Measurements from ENCODE around the gene SEPTIN8.
"Not testable (repeated sequence)": the region's sequence is repeated elsewhere in the genome, so short reads cannot be mapped to it uniquely, and the experiment has no call there.

Gene SEPTIN8

GRCh38 chr5:132812123-132812765 lies 35.2 kb upstream of the SEPTIN8 start:
- DNase-seq, result no peak

GRCh38 chr5:132810605-132811004 lies 33.6 kb upstream of the SEPTIN8 start:
- no peak for DNase-seq

GRCh38 chr5:132808866-132809265 lies 31.8 kb upstream of the SEPTIN8 start:
- DNase-seq, result no peak

- DNase-seq, result no peak
These were observed 31.4 kb upstream of the SEPTIN8 start for GRCh38 chr5:132808448-132808847.

- no peak for DNase-seq
These were observed 30.3 kb upstream of the SEPTIN8 start for GRCh38 chr5:132807163-132807838.

GRCh38 chr5:132806804-132807162 lies 29.7 kb upstream of the SEPTIN8 start:
- DNase-seq, result not testable (repeated sequence)

GRCh38 chr5:132805872-132806271 lies 28.8 kb upstream of the SEPTIN8 start:
- not testable (repeated sequence) for DNase-seq

GRCh38 chr5:132804219-132804618 lies 27.2 kb upstream of the SEPTIN8 start:
- not testable (repeated sequence) for DNase-seq

- DNase-seq, result not testable (repeated sequence)
These were observed 25.6 kb upstream of the SEPTIN8 start for GRCh38 chr5:132802685-132803066.

GRCh38 chr5:132802044-132802684 lies 25.1 kb upstream of the SEPTIN8 start:
- DNase-seq, result no peak

- no peak for DNase-seq
These were observed 23.5 kb upstream of the SEPTIN8 start for GRCh38 chr5:132800545-132800944.

GRCh38 chr5:132799392-132799791 lies 22.4 kb upstream of the SEPTIN8 start:
- no peak for DNase-seq

GRCh38 chr5:132797651-132798050 lies 20.6 kb upstream of the SEPTIN8 start:
- DNase-seq, result no peak

- no peak for DNase-seq
These were observed 14.0 kb upstream of the SEPTIN8 start for GRCh38 chr5:132791026-132791425.

- DNase-seq, result no peak
These were observed 13.3 kb upstream of the SEPTIN8 start for GRCh38 chr5:132790201-132790865.

- no peak for DNase-seq
These were observed 12.2 kb upstream of the SEPTIN8 start for GRCh38 chr5:132788990-132789886.

- DNase-seq, result no peak
These were observed 11.5 kb upstream of the SEPTIN8 start for GRCh38 chr5:132788508-132788907.

GRCh38 chr5:132787076-132787475 lies 10.0 kb upstream of the SEPTIN8 start:
- no peak for DNase-seq

GRCh38 chr5:132785864-132786263 lies 8.8 kb upstream of the SEPTIN8 start:
- DNase-seq, result no peak

- DNase-seq, result no peak
These were observed 8.3 kb upstream of the SEPTIN8 start for GRCh38 chr5:132785365-132785764.

GRCh38 chr5:132782101-132782500 lies 5.1 kb upstream of the SEPTIN8 start:
- DNase-seq, result no peak

- no peak for DNase-seq
These were observed 4.0 kb upstream of the SEPTIN8 start for GRCh38 chr5:132781029-132781428.

GRCh38 chr5:132780577-132780976 lies 3.5 kb upstream of the SEPTIN8 start:
- no peak for DNase-seq

Measured in NCI-H1048 (cell line).